ENCODE measurements around the gene CHGA.

GRCh38 chr14:92926180-92926845 is 3.4 kb downstream of the CHGA start:
- no peak for TF ChIP-seq POLR2A (IDR thresholded peaks at IDR 0.05)
- TF ChIP-seq CTCF (IDR thresholded peaks at IDR 0.05): no peak

Data from upper lobe of left lung (tissue), 4 donors.